Hepatocyte (in vitro differentiated cells): ENCODE measurements around the gene PRKAG2. TPM values are rescaled to one million over a fixed set of nuclear protein-coding genes. Genes with fewer than 3 reads are reported as not detected.

Experiments used
- DNase-seq: peaks from one replicate; pipeline ENCODE4 v3.0.0-alpha.2; 2016; ENCODE audit warnings: low spot score
- H2AFZ ChIP-seq: fragments of 200-600 bp; sonication (generic); 2 replicates; pipeline ENCODE4 v1.6.0; 2016; ENCODE audit warnings: antibody characterized with exemption, mild to moderate bottlenecking
- H3K27ac ChIP-seq: fragments of 200-600 bp; sonication (generic); 2 replicates; pipeline ENCODE4 v1.5.1; 2016; ENCODE audit warnings: mild to moderate bottlenecking
- H3K27me3 ChIP-seq: fragments of 200-600 bp; sonication (generic); 2 replicates; pipeline ENCODE4 v1.6.1; 2016
- H3K36me3 ChIP-seq: fragments of 200-600 bp; sonication (generic); replicated peaks from 2 replicates; pipeline ENCODE4 v1.5.1; 2016; ENCODE audit warnings: low read depth; ENCODE audit not compliant: insufficient read depth
- H3K4me1 ChIP-seq: fragments of 200-600 bp; sonication (generic); 2 replicates; pipeline ENCODE4 v1.5.1; 2016; ENCODE audit warnings: mild to moderate bottlenecking, moderate library complexity; ENCODE audit not compliant: insufficient read depth
- H3K4me2 ChIP-seq: fragments of 200-600 bp; sonication (generic); 2 replicates; pipeline ENCODE4 v1.6.0; 2016
- H3K4me3 ChIP-seq: fragments of 200-600 bp; sonication (generic); 2 replicates; pipeline ENCODE4 v1.5.1; 2016; ENCODE audit warnings: mild to moderate bottlenecking
- H3K79me2 ChIP-seq: fragments of 200-600 bp; sonication (generic); 2 replicates; pipeline ENCODE4 v1.6.0; 2017; ENCODE audit warnings: mild to moderate bottlenecking
- H3K9me2 ChIP-seq: fragments of 200-600 bp; sonication (generic); replicated peaks from 2 replicates; pipeline ENCODE4 v1.6.0; 2017; ENCODE audit warnings: mild to moderate bottlenecking; ENCODE audit not compliant: insufficient read depth
- H3K9me3 ChIP-seq: fragments of 200-600 bp; sonication (generic); 2 replicates; pipeline ENCODE4 v1.5.1; 2016; ENCODE audit warnings: low read depth, mild to moderate bottlenecking
- H4K20me1 ChIP-seq: fragments of 200-600 bp; sonication (generic); 2 replicates; pipeline ENCODE4 v1.6.0; 2016; ENCODE audit warnings: mild to moderate bottlenecking; ENCODE audit not compliant: insufficient read depth, poor library complexity, severe bottlenecking
- CTCF ChIP-seq: fragments of 200-600 bp; sonication (generic); IDR thresholded peaks from 2 replicates; pipeline ENCODE4 v1.5.1; 2016; ENCODE audit warnings: antibody characterized with exemption, mild to moderate bottlenecking; ENCODE audit not compliant: poor library complexity
- EZH2 ChIP-seq: fragments of 200-600 bp; sonication (generic); IDR thresholded peaks from 2 replicates; pipeline ENCODE4 v1.6.1; 2016; ENCODE audit warnings: antibody characterized with exemption, mild to moderate bottlenecking, borderline replicate concordance
- EZH2phosphoT487 ChIP-seq: fragments of 200-600 bp; sonication (generic); IDR thresholded peaks from one replicate; pipeline ENCODE4 v1.6.1; 2018; ENCODE audit warnings: antibody characterized with exemption, mild to moderate bottlenecking, low read depth, moderate library complexity; ENCODE audit not compliant: unreplicated experiment, severe bottlenecking
- WGBS: methylation state at CpG from one replicate; pipeline ENCODE4 v1.1.6; 2016; ENCODE audit warnings: low lambda C conversion rate; ENCODE audit errors: missing lambda C conversion rate; 5-methylcytosine and 5-hydroxymethylcytosine counted together
- polyA plus RNA-seq: library from polyadenylated mRNA; unstranded; fragments of >200 nt; fragmentation: Nextera tagmentation; extraction: Ambion mirVana; gene quantifications from 2 replicates; pipeline ENCODE4 v1.2.1, GENCODE V29; 2016
- total RNA-seq: library from RNA; depleted of rRNA; stranded (reverse); fragments of >200 nt; gene quantifications from 2 replicates; pipeline ENCODE4 v1.2.3, GENCODE V29; 2014

The PRKAG2 gene
- total and polyA plus RNA-seq, 2 experiments from 2014 or later = 17.8 to 23.4 TPM

GRCh38 chr7:151645311-151645710, 231.6 kb downstream of the PRKAG2 start:
- no peak for DNase-seq
- Histone ChIP-seq H3K27me3 (no peaks in the 10 kb centered on the region), H3K4me1 (no peaks in the 10 kb centered on the region), H3K9me3 (no peaks in the 10 kb centered on the region), H3K9me2 (no peaks in the 10 kb centered on the region), H3K79me2 (no peaks in the 10 kb centered on the region), H3K27ac (no peak overlapping the region), H3K36me3 (no peaks in the 10 kb centered on the region), H4K20me1 (no peaks in the 10 kb centered on the region), H3K4me2 (no peak overlapping the region), H2AFZ (no peak overlapping the region), H3K4me3 (no peak overlapping the region)
- WGBS = 94% methylated on average over 2 of the region's 2 CpGs
- TF ChIP-seq EZH2phosphoT487 = no peak
- no peak for TF ChIP-seq CTCF
- TF ChIP-seq EZH2 = no peak

GRCh38 chr7:151644554-151644953, 232.4 kb downstream of the PRKAG2 start:
- Histone ChIP-seq H3K4me3 (no peak overlapping the region), H2AFZ (no peak overlapping the region), H3K27ac (no peak overlapping the region), H3K79me2 (no peaks in the 10 kb centered on the region), H3K4me1 (no peaks in the 10 kb centered on the region), H3K36me3 (no peaks in the 10 kb centered on the region), H3K4me2 (no peak overlapping the region), H4K20me1 (no peaks in the 10 kb centered on the region), H3K27me3 (no peaks in the 10 kb centered on the region), H3K9me3 (no peaks in the 10 kb centered on the region), H3K9me2 (no peaks in the 10 kb centered on the region)
- DNase-seq = no peak
- TF ChIP-seq EZH2 = no peak
- no peak for TF ChIP-seq CTCF
- TF ChIP-seq EZH2phosphoT487 = no peak

- WGBS = 86% methylated on average over 3 of the region's 3 CpGs
- Histone ChIP-seq H3K9me3 (no peaks in the 10 kb centered on the region), H4K20me1 (no peaks in the 10 kb centered on the region), H3K79me2 (no peaks in the 10 kb centered on the region), H3K4me2 (no peak overlapping the region), H3K27ac (no peak overlapping the region), H3K9me2 (no peaks in the 10 kb centered on the region), H2AFZ (no peak overlapping the region), H3K36me3 (no peaks in the 10 kb centered on the region), H3K4me1 (no peaks in the 10 kb centered on the region), H3K4me3 (no peak overlapping the region), H3K27me3 (no peaks in the 10 kb centered on the region)
- no peak for DNase-seq
- TF ChIP-seq CTCF (no peak), EZH2phosphoT487 (no peak), EZH2 (no peak)
These were observed 234.2 kb downstream of the PRKAG2 start for GRCh38 chr7:151642746-151643145.

GRCh38 chr7:151641587-151641986, 235.3 kb downstream of the PRKAG2 start:
- TF ChIP-seq EZH2phosphoT487 (no peak), CTCF (no peak), EZH2 (no peak)
- H3K9me2 ChIP-seq = no peaks in the 10 kb centered on the region
- no peaks in the 10 kb centered on the region for H3K9me3 ChIP-seq
- H3K4me2 ChIP-seq = no peak overlapping the region
- no peaks in the 10 kb centered on the region for H3K4me1 ChIP-seq
- no peak overlapping the region for H2AFZ ChIP-seq
- no peak overlapping the region for H3K27ac ChIP-seq
- no peak for DNase-seq
- no peak overlapping the region for H3K4me3 ChIP-seq
- no peaks in the 10 kb centered on the region for H3K79me2 ChIP-seq
- H4K20me1 ChIP-seq = no peaks in the 10 kb centered on the region
- no peaks in the 10 kb centered on the region for H3K27me3 ChIP-seq
- H3K36me3 ChIP-seq = no peaks in the 10 kb centered on the region
- 96% methylated on average over 2 of the region's 2 CpGs for WGBS
